OCI-M1 (cell line): ENCODE measurements around the gene CTRB1.
"Not testable (repeated sequence)": the region's sequence is repeated elsewhere in the genome, so short reads cannot be mapped to it uniquely, and the experiment has no call there.

Experiments used
- DNase-seq: peaks from one replicate; lab custom pipeline; 2025; lab: John Stamatoyannopoulos, UW

Gene CTRB1

GRCh38 chr16:75240633-75241032 is 21.8 kb downstream of the CTRB1 start:
- not testable (repeated sequence) for DNase-seq

GRCh38 chr16:75241412-75241811 is 22.6 kb downstream of the CTRB1 start:
- DNase-seq: no peak

DNA sequence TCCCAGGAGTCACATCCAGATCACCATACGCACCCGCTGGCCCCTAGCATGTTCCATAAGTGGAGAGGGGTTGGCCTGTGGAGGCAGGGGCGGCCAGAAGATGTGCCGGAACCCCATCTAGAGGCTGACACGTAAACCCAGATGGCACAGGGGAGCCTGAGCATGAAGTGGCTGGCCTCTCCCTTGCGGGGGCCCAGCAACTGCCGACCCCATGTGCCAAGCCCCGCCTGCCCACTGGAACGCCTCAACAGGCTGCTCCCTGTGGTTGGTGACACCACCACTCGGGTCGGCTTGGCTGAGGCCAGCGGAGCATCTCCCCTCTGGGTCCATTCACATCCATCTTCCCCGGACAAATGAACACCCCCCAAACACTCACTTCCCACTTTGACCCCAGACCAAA is 23.2 kb downstream of the CTRB1 start:
- no peak for DNase-seq

DNA sequence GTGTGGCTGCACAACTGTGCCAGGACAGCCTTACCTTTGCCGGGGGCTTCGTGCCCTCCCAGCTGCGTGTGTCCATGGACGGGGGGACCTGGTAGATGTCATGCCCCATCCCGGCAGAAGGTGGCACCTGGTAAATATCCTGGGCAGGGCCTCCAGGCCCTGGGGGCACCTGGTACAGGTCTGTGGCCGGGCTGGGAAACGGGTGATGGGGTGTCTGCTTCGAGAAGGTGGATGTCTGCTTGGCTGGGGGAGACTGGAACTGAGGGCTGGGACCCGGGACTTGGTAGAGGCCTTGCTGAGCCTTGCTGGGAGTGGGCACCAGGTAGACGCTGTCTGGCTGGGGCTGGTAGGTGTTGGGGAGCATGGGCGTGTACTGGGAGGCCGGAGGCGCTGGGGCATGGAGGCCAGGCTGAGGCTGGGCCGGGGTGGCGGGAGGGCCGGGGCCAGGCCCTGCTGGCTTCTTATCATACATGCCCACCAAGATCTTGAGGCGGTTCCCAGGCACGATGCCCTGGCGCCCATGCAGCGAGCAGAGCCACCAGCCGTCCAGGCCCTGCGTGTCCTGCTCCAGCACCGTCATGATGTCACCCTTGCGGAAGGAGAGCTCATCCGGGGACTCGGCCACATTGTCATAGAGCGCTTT is 23.8 kb downstream of the CTRB1 start:
- DNase-seq: not testable (repeated sequence)

- no peak for DNase-seq
Measured at GRCh38 chr16:75243667-75244224, 25.0 kb downstream of the CTRB1 start.

- DNase-seq: peak; percentile 17
Measured at GRCh38 chr16:75244225-75244809, 25.5 kb downstream of the CTRB1 start.

DNA sequence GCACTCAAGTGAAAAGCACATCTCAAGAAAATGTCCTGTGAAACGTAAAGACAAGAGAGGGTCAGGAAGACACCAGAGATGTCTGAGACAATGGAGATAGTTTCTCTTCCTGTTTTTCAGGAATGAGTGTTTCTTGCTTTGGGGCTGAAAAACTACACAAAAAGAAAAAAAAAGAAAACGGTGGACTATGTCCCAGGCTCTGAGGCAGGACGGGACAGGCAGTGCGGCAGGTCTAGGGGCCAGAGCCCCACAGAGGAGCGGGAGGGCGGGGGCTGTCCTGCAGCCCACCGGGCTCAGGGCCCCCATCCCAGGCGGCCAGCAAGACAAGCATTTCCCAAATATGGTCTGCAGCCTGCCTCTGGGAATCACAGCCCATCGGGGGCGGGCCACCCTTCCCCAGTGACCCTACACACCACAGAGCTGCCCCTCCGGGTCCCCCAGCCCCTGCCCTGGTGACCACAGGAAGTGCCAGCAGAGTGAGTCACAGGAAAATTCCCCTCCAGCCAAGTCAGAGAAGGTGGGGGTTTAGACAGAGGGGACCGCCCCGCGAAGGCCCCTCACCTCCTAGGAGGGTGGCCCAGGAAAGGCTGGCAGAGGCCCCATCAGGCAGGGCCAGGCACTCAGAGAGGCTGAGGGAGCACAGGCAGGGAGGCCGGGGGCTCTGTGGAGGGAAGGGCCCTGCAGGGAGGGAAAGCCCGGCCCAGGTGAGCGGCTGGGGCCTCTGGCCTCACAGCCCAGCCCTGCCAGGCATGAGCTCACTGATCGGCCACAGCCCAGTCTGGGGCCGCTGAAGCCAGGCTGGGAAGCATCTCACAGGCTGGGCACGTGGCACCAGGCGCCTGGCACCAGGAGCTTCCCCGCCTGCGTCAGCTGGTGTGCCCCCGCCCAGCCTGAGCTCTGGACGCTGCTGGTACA is 26.3 kb downstream of the CTRB1 start:
- DNase-seq: no peak

- no peak for DNase-seq
Measured at GRCh38 chr16:75246504-75247205, 27.9 kb downstream of the CTRB1 start.

GRCh38 chr16:75247249-75247648 is 28.5 kb downstream of the CTRB1 start:
- no peak for DNase-seq

- DNase-seq: no peak
Measured at GRCh38 chr16:75248142-75248535, 29.4 kb downstream of the CTRB1 start.

DNA sequence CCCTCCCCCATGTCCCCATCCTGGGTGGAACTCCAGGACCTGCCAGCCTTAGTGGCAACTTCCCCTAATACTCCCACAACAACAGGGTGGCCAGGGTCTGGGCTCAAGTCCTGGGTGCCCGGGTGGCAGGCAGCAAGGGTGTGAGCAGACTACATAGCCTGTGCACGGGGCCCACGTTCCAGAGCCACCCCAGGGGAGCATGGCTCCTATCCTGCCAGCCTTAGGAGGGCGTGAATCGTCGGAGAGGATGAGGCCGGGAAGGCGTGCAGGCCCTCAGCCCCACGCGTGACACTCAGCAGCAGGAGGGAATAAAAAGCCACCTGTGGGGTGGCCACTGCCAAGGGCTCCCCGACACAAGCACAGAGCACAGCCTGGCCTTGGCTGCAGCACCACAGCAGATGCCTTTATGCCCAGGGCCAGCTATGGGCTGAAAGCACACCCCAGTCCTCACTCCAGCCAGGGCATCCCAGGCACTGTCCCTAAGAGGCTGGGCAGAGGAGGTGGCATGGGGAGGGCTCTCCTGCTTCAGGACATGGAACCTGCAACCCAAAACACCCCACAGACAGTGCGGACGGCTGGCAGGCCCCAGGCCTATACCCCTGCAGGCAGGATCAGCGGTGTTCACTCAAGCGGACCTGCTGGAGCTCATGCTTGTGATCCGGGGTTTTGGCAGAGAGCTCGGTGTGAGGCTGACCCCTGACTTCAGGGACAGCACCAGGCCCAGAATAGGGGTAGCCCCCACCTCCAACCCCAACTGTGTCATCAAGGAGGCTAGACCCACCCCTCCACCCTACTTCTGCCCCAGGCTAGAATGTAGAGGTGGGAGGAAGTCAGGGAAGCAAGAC is 30.0 kb downstream of the CTRB1 start:
- no peak for DNase-seq

DNA sequence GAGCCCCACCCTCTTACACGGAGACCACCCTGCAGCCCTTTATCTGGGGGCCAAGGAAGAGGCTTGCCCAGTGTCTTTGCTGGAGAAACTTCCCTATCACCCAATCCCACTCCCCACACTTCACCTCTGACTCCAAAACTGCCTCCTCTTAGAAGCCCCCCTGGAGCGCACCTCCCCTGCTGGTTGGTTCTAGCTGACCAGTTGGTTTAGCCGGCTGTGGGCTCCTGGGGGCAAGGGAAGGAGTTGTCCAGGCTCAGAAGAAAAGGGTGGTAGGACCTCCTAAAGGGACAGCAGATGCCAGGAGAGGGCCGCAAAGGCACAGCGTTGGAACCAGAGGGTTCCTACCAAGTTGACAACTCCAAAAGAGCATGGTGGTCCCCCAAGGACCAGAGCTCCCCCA is 30.7 kb downstream of the CTRB1 start:
- no peak for DNase-seq

DNA sequence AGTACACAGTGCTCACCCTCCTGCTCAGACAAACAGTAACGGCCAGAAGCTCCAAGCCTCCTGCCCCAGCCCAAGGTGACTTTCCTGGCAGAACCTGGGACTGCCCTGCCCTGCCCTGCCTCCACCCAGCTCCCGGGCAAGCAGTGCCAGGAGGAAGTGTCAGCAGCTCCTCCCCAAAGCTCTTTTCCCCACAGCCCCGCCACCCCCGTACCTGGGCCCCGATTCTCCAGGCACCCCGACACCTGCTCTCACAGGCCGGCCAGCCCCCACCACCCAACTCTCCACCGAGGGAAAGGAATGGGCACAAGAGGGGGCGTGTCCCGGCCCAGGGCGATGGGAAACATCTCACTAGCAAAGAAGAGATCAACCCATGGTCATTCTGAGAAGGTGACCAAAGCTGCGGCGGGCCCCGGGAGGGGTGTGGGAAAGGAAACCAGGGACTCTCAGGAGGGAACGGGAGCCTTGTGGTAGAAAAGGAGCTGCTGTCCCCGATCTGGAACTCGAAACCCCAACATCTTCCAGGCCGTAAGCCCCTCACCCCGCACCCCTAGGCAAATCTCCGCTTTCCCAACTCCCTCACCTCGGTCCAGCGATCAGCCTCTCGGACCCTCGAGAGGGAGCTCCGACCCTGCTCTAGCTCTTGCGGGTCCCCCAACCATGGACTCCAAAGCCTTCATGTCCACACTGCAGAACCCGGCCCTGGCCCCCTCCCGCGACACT is 31.5 kb downstream of the CTRB1 start:
- peak; percentile 22 for DNase-seq

DNA sequence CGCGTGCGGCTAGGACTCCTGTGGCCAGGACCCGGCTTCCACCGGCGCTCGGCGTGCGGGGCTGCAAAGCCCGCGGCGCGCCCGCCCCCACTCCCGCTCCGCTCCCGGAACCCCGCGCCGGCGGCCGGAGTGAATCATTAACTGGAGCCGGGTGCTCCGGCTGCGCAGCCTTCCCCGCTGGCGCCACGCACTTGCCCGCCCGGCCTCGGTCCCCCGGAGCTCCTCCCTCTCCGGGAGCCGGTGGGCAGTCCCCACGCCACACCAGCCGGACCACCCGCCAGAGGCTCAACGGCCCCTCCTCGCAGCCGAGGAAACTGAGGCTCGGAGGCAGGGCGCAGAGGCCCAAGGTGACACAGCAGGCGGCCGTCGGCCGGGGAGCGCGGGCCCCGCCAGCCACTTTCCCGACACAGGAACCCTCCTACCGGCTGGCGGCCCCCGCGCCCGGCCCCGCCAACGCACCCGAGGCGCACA is 32.1 kb downstream of the CTRB1 start:
- DNase-seq: peak; percentile 38

DNA sequence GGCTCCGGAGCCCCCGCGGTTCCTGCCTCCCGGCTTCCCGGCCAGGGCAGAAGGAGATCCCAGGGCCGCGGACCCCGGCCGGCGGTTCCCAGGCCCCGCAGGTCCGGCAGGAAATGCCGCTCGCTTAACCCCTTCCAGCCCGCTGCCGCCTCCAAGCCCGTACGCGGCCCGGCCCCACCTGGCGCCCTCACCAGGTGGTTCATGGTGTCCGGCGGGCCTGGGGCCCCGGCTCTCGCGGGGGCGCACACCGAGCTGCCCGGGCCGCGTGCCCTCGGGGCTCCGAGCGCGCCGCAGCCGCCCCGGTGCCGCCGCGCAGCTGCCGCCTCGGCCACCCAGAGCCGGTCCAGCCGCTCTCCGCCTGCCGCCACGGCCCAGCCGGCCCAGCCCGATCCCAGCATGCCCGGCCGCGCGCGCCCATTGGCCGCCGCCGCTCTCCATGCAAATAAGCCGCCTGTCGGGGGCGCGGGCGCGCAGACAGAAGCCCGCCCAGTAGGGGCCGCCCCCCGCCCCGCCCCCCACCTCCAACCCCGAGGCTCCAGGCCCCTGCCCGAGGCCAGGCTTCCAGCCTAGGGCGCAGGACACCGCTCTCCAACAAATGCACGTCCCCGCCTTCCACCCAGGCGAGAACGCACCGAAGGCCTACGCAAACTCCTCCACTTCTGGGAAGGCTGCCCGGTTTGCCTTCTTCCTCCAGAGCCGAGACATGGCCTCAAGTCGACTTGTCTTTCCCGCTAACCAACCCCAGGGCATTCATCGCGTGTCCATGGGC is 32.7 kb downstream of the CTRB1 start, which contains the start of gene BCAR1:
Gene BCAR1 (minus strand): TSS at position 345 of the 769 bp plus-strand sequence. CDS start 142 bp downstream, at position 203.
- DNase-seq: peak; percentile 78

- DNase-seq: no peak
Measured at GRCh38 chr16:75252049-75252864, 33.5 kb downstream of the CTRB1 start.

DNA sequence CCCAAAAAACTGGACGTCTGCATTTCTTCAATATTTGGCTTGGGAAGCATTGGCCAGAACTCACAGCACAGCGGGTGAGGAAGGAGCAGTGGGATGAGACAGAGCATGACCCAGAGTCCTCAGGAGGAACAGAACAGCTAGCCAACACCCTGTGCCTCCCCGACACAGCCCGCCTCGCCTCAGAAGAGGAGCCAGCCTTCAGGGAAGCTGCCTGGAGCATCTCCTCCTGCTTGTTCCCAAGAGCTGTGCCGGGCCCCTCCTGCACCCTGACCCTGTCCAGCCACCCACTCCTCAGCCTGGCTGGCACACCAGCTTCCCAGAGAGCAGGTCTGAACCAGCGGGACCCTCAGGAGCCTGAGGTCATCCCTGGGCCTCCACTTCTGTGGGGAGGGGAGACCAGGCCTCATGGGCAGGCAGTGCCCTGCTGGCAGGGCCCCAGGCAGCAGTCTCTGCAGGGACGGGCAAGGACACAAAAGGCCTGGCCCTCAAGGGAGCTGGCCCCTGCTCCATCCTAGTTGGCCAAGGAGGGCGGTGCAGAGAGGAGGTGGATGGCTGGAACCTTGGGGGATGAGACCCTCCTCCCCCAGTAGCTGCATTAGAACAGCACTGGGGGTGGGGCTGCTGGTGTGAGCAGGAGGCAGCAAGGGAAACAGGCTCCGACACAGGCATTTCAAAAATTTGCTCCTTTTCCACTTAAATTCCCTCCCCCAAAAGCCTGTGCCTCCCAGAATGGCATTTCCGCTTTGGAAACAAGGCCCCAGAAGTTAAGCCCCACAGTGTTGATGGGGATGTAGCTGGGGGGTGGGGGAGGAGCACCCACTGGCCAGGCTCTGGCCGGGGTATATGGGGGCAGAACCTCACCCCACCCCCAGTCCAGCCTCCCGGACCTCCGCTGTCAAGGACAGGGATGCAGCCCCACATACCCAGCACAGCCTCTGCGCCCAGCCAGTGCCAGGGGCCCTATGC is 34.4 kb downstream of the CTRB1 start:
- DNase-seq: no peak
